ENCODE results near the gene ZNF837.

DNA sequence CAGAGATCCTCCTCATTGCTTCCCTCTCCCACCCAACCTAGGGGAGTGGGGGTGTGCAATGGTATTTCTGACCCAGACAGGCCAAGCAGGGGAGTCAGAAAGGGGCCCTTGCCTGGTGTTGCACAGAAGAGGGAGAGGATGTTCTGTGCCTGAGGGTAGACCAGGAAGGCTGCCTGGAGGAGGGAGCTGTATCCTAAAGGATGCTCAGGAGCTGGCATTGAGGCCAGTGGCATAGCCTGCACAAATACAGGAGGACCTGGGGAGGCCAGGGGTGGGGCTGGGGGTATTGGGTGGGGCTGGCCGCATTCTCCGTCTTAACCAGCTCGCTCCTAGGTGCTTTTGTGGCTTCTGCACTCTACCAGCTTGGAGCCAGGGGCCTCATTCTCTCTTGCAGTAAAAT lies 19.1 kb upstream of the ZNF837 start:
- TF ChIP-seq, protein P1, sequence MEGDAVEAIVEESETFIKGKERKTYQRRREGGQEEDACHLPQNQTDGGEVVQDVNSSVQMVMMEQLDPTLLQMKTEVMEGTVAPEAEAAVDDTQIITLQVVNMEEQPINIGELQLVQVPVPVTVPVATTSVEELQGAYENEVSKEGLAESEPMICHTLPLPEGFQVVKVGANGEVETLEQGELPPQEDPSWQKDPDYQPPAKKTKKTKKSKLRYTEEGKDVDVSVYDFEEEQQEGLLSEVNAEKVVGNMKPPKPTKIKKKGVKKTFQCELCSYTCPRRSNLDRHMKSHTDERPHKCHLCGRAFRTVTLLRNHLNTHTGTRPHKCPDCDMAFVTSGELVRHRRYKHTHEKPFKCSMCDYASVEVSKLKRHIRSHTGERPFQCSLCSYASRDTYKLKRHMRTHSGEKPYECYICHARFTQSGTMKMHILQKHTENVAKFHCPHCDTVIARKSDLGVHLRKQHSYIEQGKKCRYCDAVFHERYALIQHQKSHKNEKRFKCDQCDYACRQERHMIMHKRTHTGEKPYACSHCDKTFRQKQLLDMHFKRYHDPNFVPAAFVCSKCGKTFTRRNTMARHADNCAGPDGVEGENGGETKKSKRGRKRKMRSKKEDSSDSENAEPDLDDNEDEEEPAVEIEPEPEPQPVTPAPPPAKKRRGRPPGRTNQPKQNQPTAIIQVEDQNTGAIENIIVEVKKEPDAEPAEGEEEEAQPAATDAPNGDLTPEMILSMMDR (IDR thresholded peaks at IDR 0.05; ENCODE audit: poor library complexity), result no peak
- TF ChIP-seq EZH2 (IDR thresholded peaks at IDR 0.05; ENCODE audit: borderline replicate concordance), result no peak

All from hepatocyte (in vitro differentiated cells).